ENCODE data around the gene USP47.

The USP47 gene

GRCh38 chr11:11862999-11863398 is 21.2 kb downstream of the USP47 start:
- DNase-seq = no peak

- DNase-seq = no peak
These were observed 22.6 kb downstream of the USP47 start for GRCh38 chr11:11864332-11864731.

GRCh38 chr11:11864803-11865202 is 23.0 kb downstream of the USP47 start:
- DNase-seq = no peak

- DNase-seq = no peak
These were observed 23.7 kb downstream of the USP47 start for GRCh38 chr11:11865449-11865848.

GRCh38 chr11:11866203-11866602 is 24.4 kb downstream of the USP47 start:
- DNase-seq = no peak

- DNase-seq = no peak
These were observed 25.9 kb downstream of the USP47 start for GRCh38 chr11:11867720-11868119.

GRCh38 chr11:11871991-11872401 is 30.2 kb downstream of the USP47 start:
- no peak for DNase-seq

GRCh38 chr11:11876458-11876857 is 34.7 kb downstream of the USP47 start:
- no peak for DNase-seq

- no peak for DNase-seq
These were observed 38.4 kb downstream of the USP47 start for GRCh38 chr11:11880179-11880578.

- DNase-seq = no peak
These were observed 40.8 kb downstream of the USP47 start for GRCh38 chr11:11882539-11882938.

GRCh38 chr11:11884351-11884750 is 42.6 kb downstream of the USP47 start:
- DNase-seq = no peak

GRCh38 chr11:11884774-11885481 is 43.2 kb downstream of the USP47 start:
- DNase-seq = no peak

GRCh38 chr11:11894486-11894885 is 52.7 kb downstream of the USP47 start:
- DNase-seq = no peak

GRCh38 chr11:11895672-11896071 is 53.9 kb downstream of the USP47 start:
- no peak for DNase-seq

GRCh38 chr11:11898648-11899047 is 56.9 kb downstream of the USP47 start:
- DNase-seq = no peak

GRCh38 chr11:11899401-11899800 is 57.6 kb downstream of the USP47 start:
- DNase-seq = no peak

GRCh38 chr11:11901929-11902328 is 60.2 kb downstream of the USP47 start:
- DNase-seq = no peak

- DNase-seq = no peak
These were observed 68.0 kb downstream of the USP47 start for GRCh38 chr11:11909727-11910126.

GRCh38 chr11:11910541-11910940 is 68.8 kb downstream of the USP47 start:
- DNase-seq = no peak

GRCh38 chr11:11913395-11913794 is 71.6 kb downstream of the USP47 start:
- no peak for DNase-seq

GRCh38 chr11:11915625-11916024 is 73.9 kb downstream of the USP47 start:
- no peak for DNase-seq

- DNase-seq = no peak
These were observed 75.2 kb downstream of the USP47 start for GRCh38 chr11:11916981-11917399.

GRCh38 chr11:11923828-11924227 is 82.1 kb downstream of the USP47 start:
- DNase-seq = no peak

GRCh38 chr11:11929920-11930319 is 88.1 kb downstream of the USP47 start:
- no peak for DNase-seq
